K562 (cell line): Measurements from ENCODE around the gene ZMYND19. TPM values are rescaled to one million over a fixed set of nuclear protein-coding genes. Genes with fewer than 3 reads are reported as not detected.

Experiments
- CLOCK ChIP-seq: fragments of 250-450 bp; sonication (Bioruptor Pico); IDR thresholded peaks from 2 replicates; pipeline ENCODE4 v1.4.0; 2020; ENCODE audit warnings: mild to moderate bottlenecking, moderate library complexity, borderline replicate concordance
- CREB3L1 ChIP-seq: fragments of 450-650 bp; IDR thresholded peaks from 2 replicates; pipeline ENCODE4 v1.6.1; 2014; ENCODE audit warnings: low read depth, mild to moderate bottlenecking, moderate library complexity, borderline replicate concordance
- E2F6 ChIP-seq, 2 experiments: IDR thresholded peaks; 2 replicates each; pipeline ENCODE4 v1.6.1; 2011; ENCODE audit warnings: borderline replicate concordance in 1 of 2, control low read depth in 1 of 2, low read depth in 1 of 2, low read length in 1 of 2, mild to moderate bottlenecking in 1 of 2, mixed read lengths in 1 of 2, moderate library complexity in 1 of 2; ENCODE audit not compliant: insufficient read depth in 1 of 2, insufficient read length in 1 of 2, poor library complexity in 1 of 2, severe bottlenecking in 1 of 2; ENCODE audit errors: extremely low read depth in 1 of 2
- ELF2 ChIP-seq: fragments of 250-450 bp; sonication (Bioruptor Pico); IDR thresholded peaks from 2 replicates; pipeline ENCODE4 v1.5.0; 2021; ENCODE audit warnings: mild to moderate bottlenecking
- MLLT1 ChIP-seq, 2 experiments: fragments of 450-650 bp; IDR thresholded peaks; 2 replicates each; pipeline ENCODE4 v1.6.1; 2016
- MYC ChIP-seq, 2 experiments: fragments of 250-450 bp in 1 of 2; sonication (Bioruptor Pico) in 1 of 2; IDR thresholded peaks; 2 replicates each; pipeline versions ENCODE4 v1.5.1 to v1.6.1; 2012 to 2021; ENCODE audit warnings: low read depth in 2 of 2, borderline replicate concordance in 1 of 2, improper control_type of control experiment in 1 of 2, low read length in 1 of 2, mild to moderate bottlenecking in 1 of 2, moderate library complexity in 1 of 2
- PHF21A ChIP-seq: fragments of 450-650 bp; IDR thresholded peaks from 2 replicates; pipeline ENCODE4 v1.6.1; 2017; ENCODE audit warnings: low read depth, borderline replicate concordance
- POLR2G ChIP-seq: fragments of 200-400 bp; formaldehyde crosslinking; IDR thresholded peaks from 2 replicates; pipeline ENCODE4 v1.6.1; 2017; ENCODE audit warnings: low read depth, mild to moderate bottlenecking, antibody characterized with exemption, low read length, moderate library complexity
- SIN3A ChIP-seq, 2 experiments: fragments of 150-350 bp in 1 of 2; IDR thresholded peaks; 2 replicates each; pipeline ENCODE4 v1.6.1; 2011 to 2016; ENCODE audit warnings: borderline replicate concordance in 2 of 2, low read depth in 2 of 2, low read length in 2 of 2, mild to moderate bottlenecking in 2 of 2, moderate library complexity in 2 of 2; ENCODE audit not compliant: control insufficient read depth in 1 of 2
- SMAD4 ChIP-seq: fragments of 250-450 bp; sonication (Bioruptor Pico); conservative IDR thresholded peaks from 2 replicates; pipeline ENCODE4 v1.8.0; 2021; ENCODE audit warnings: inconsistent platforms, mild to moderate bottlenecking, moderate library complexity
- U2AF2 ChIP-seq: fragments of 200-400 bp; formaldehyde crosslinking; optimal IDR thresholded peaks from 2 replicates; pipeline ENCODE3; 2017; ENCODE audit warnings: low read depth, mild to moderate bottlenecking, low read length
- ZFP1 ChIP-seq: fragments of 450-650 bp; formaldehyde crosslinking; IDR thresholded peaks from 2 replicates; pipeline ENCODE4 v1.4.0; 2020; ENCODE audit warnings: mild to moderate bottlenecking, mixed read lengths
- ZNF395 ChIP-seq: fragments of 200-800 bp; sonication (Bioruptor generic); IDR thresholded peaks from 2 replicates; pipeline ENCODE4 v1.6.1; 2017; ENCODE audit warnings: missing genetic modification characterization, missing compliant biosample characterization
- polyA plus RNA-seq, 8 experiments: library from polyadenylated mRNA; depleted of rRNA in 4 of 8; stranded (reverse) in 5 of 8; unstranded in 3 of 8; fragments of >200 nt; fragmentation: Nextera tagmentation in 2 of 8; fragmentation: Illumina TruSeq in 1 of 8; extraction: Ambion mirVana in 2 of 8; extraction: Trizol in 1 of 8; gene quantifications; 2 replicates each; pipeline versions ENCODE4 v1.2.1 to v1.2.3, GENCODE V29; 2011 to 2014; ENCODE audit warnings: inconsistent platforms in 1 of 8, missing spikeins in 1 of 8
- total RNA-seq, 7 experiments: library from RNA; depleted of rRNA in 6 of 7; stranded (reverse); fragments of >200 nt in 6 of 7; fragmentation: Illumina TruSeq in 2 of 7; extraction: Trizol in 2 of 7; gene quantifications; 2 replicates each; pipeline versions ENCODE4 v1.2.1 to v1.2.3, GENCODE V29; 2011 to 2021; ENCODE audit warnings: low replicate concordance in 1 of 7

The ZMYND19 gene
- total and polyA plus RNA-seq, 9 of the 15 experiments (the other 6 are each of a cell fraction or from before 2014, with no cell fraction given): 1.0 to 86.7 (median 44.0) TPM

- TF ChIP-seq MLLT1 (IDR thresholded peaks at IDR 0.05) (no peak), SMAD4 (CRISPR knock-in tag) (peak; percentile 40; the same call in 1 of the 2 replicates), SIN3A (IDR thresholded peaks at IDR 0.05; ENCODE audit: borderline replicate concordance in 2 of 2, control insufficient read depth in 1 of 2, low read depth in 2 of 2, low read length in 2 of 2) (peak; percentile 60 to 74; a peak in 1 of 4 replicates), PHF21A (no peak), E2F6 (IDR thresholded peaks at IDR 0.05; ENCODE audit: borderline replicate concordance in 1 of 2, extremely low read depth in 1 of 2, insufficient read depth in 1 of 2, insufficient read length in 1 of 2, low read depth in 1 of 2, low read length in 1 of 2, poor library complexity in 1 of 2, severe bottlenecking in 1 of 2) (peak in 1 of 2 experiments; percentile 48), ZNF395 (no peak), CREB3L1 (no peak), POLR2G (peak; percentile 82), ELF2 (CRISPR knock-in tag) (no peak), U2AF2 (no peak), ZFP1 (CRISPR knock-in tag) (no peak), MYC (IDR thresholded peaks at IDR 0.05; ENCODE audit: low read depth, low read length) (peak; percentile 45; the same call in 1 of the 2 replicates), MYC (CRISPR knock-in tag; IDR thresholded peaks at IDR 0.05; ENCODE audit: borderline replicate concordance, low read depth) (no peak), CLOCK (CRISPR knock-in tag) (no peak)
Observed at GRCh38 chr9:137590469-137591383, at the start of gene ZMYND19 (continued).
